Upper lobe of left lung (tissue), 6 donors: Measurements from ENCODE around the gene PARD6B. TPM values are rescaled to one million over a fixed set of nuclear protein-coding genes. Genes with fewer than 3 reads are reported as not detected.

Experiments
- ATAC-seq, 2 donors: fragments of 200-7000 bp; cut with Tn5 transposase; one replicate each; pipeline ENCODE4 v1.9.1; 2022; ENCODE audit warnings: mild to moderate bottlenecking in 2 of 2, moderate library complexity in 2 of 2; ENCODE audit not compliant: low FRiP score in 2 of 2
- DNase-seq, 2 donors: peaks; one replicate each; pipeline ENCODE4 v3.0.0-alpha.2; 2019 to 2020
- H3K27ac ChIP-seq, 4 donors: fragments of 200-600 bp; sonication (generic); one replicate each; pipeline ENCODE4 v1.5.1; 2016 to 2019
- H3K27me3 ChIP-seq, 4 donors: fragments of 200-600 bp; sonication (generic); one replicate each; pipeline ENCODE4 v1.5.1; 2017 to 2019
- H3K36me3 ChIP-seq, 4 donors: fragments of 200-600 bp; sonication (generic); one replicate each; pipeline ENCODE4 v1.5.1; 2016 to 2019
- H3K4me1 ChIP-seq, 4 donors: fragments of 200-600 bp; sonication (generic); one replicate each; pipeline ENCODE4 v1.5.1; 2018 to 2019
- H3K4me3 ChIP-seq, 4 donors: fragments of 200-600 bp; sonication (generic); one replicate each; pipeline ENCODE4 v1.5.1; 2017 to 2019; ENCODE audit warnings: mild to moderate bottlenecking in 2 of 4, moderate library complexity in 1 of 4
- H3K9me3 ChIP-seq, 4 donors: fragments of 200-600 bp; sonication (generic); one replicate each; pipeline ENCODE4 v1.5.1; 2018 to 2019
- CTCF ChIP-seq, 6 experiments: fragments of 450-650 bp in 4 of 6; fragments of 200-600 bp in 2 of 6; sonication (generic) in 2 of 6; IDR thresholded peaks; one replicate each; pipeline ENCODE4 v1.5.1; 2016 to 2019; ENCODE audit warnings: antibody characterized with exemption in 6 of 6
- EP300 ChIP-seq, 4 donors: sonication (generic); formaldehyde crosslinking; IDR thresholded peaks; one replicate each; pipeline ENCODE4 v1.5.1; 2017; ENCODE audit warnings: antibody characterized with exemption in 4 of 4, control low read depth in 2 of 4
- POLR2A ChIP-seq, 4 donors: fragments of 450-650 bp; IDR thresholded peaks; one replicate each; pipeline ENCODE4 v1.5.1; 2016 to 2017; ENCODE audit warnings: antibody characterized with exemption in 4 of 4, mild to moderate bottlenecking in 2 of 4
- POLR2AphosphoS5 ChIP-seq, 2 donors: sonication (generic); formaldehyde crosslinking; IDR thresholded peaks; one replicate each; pipeline ENCODE4 v1.5.1; 2017; ENCODE audit warnings: antibody characterized with exemption in 2 of 2
- WGBS, 2 donors: methylation state at CpG; one replicate each; pipeline ENCODE4 v1.1.5; 2017 to 2018; 5-methylcytosine and 5-hydroxymethylcytosine counted together
- total RNA-seq, 6 donors: library from RNA; depleted of rRNA in 4 of 6; stranded (reverse); fragments of >200 nt in 4 of 6; gene quantifications; one replicate each; pipeline versions ENCODE4 v1.1.0 to v1.2.1, GENCODE V29; 2016 to 2021
- donor health status: DM: no; HTN: no; CAD: no; lungs with moderate emphysema.
- donor health status: DM: no; HTN: yes; CAD: no; lungs with severe emphysema.

PARD6B gene
- total RNA-seq, 6 donors from 2014 or later: 7.3 to 56.4 (median 43.4) TPM

GRCh38 chr20:50704514-50704913, 26.9 kb upstream of the PARD6B start:
- 70 to 73% methylated on average over 4 of the region's 4 CpGs for WGBS, 2 donors
- H3K36me3 ChIP-seq: no peaks in the 10 kb centered on the region
- DNase-seq: no peak
- ATAC-seq: no peak
- no peak overlapping the region for H3K4me3 ChIP-seq
- no peak overlapping the region for H3K27ac ChIP-seq
- H3K4me1 ChIP-seq: no peaks in the 10 kb centered on the region
- H3K27me3 ChIP-seq: no peaks in the 10 kb centered on the region
- H3K9me3 ChIP-seq: no peaks in the 10 kb centered on the region
- TF ChIP-seq POLR2AphosphoS5 (IDR thresholded peaks at IDR 0.05) (no peak), CTCF (IDR thresholded peaks at IDR 0.05) (no peak), POLR2A (IDR thresholded peaks at IDR 0.05) (no peak), EP300 (IDR thresholded peaks at IDR 0.05) (no peak)

- TF ChIP-seq CTCF (IDR thresholded peaks at IDR 0.05) (no peak), EP300 (IDR thresholded peaks at IDR 0.05) (no peak), POLR2AphosphoS5 (IDR thresholded peaks at IDR 0.05) (no peak), POLR2A (IDR thresholded peaks at IDR 0.05) (no peak)
Measured at GRCh38 chr20:50704971-50705370, 26.4 kb upstream of the PARD6B start.

GRCh38 chr20:50708845-50709635, 22.3 kb upstream of the PARD6B start:
- H3K36me3 ChIP-seq: no peaks in the 10 kb centered on the region
- no peak for TF ChIP-seq CTCF (IDR thresholded peaks at IDR 0.05)
- no peak for TF ChIP-seq EP300 (IDR thresholded peaks at IDR 0.05)
- no peak for TF ChIP-seq POLR2A (IDR thresholded peaks at IDR 0.05)
- TF ChIP-seq POLR2AphosphoS5 (IDR thresholded peaks at IDR 0.05): no peak
- 67 to 70% methylated on average over 8 of the region's 8 CpGs for WGBS, 2 donors
- DNase-seq (no peak), ATAC-seq (no peak)
- H3K9me3 ChIP-seq: no peaks in the 10 kb centered on the region
- H3K27ac ChIP-seq: no peak overlapping the region
- peaks cover 0 to 13% (median 6%) of the 10 kb centered on the region in 4 donors for H3K4me1 ChIP-seq
- no peaks in the 10 kb centered on the region for H3K27me3 ChIP-seq
- H3K4me3 ChIP-seq: no peak overlapping the region

More at GRCh38 chr20:50704971-50705370, 26.4 kb upstream of the PARD6B start:
- Histone ChIP-seq H3K4me1 (no peaks in the 10 kb centered on the region), H3K4me3 (no peak overlapping the region), H3K9me3 (no peaks in the 10 kb centered on the region), H3K36me3 (no peaks in the 10 kb centered on the region), H3K27ac (no peak overlapping the region), H3K27me3 (no peaks in the 10 kb centered on the region)
- ATAC-seq: peak in 1 of 2 donors; percentile 54
- WGBS, 2 donors: 92 to 100% methylated on average over 1 of the region's 1 CpG
- no peak for DNase-seq

- H3K27me3 ChIP-seq: no peaks in the 10 kb centered on the region
- ATAC-seq: no peak
- H3K36me3 ChIP-seq: no peaks in the 10 kb centered on the region
- H3K9me3 ChIP-seq: no peaks in the 10 kb centered on the region
- TF ChIP-seq CTCF (IDR thresholded peaks at IDR 0.05) (no peak), POLR2AphosphoS5 (IDR thresholded peaks at IDR 0.05) (no peak)
- DNase-seq: no peak
- no peak overlapping the region for H3K4me3 ChIP-seq
- peaks cover 0 to 13% (median 6%) of the 10 kb centered on the region in 4 donors for H3K4me1 ChIP-seq
- 60 to 76% methylated on average over 5 of the region's 5 CpGs for WGBS, 2 donors
- H3K27ac ChIP-seq: no peak overlapping the region
Measured at GRCh38 chr20:50709636-50709973, 21.8 kb upstream of the PARD6B start.
